ENCODE data around the gene CCM2L.
A peak's percentile ranks its signal among the peaks of the same experiment; 100 is the strongest.

CCM2L gene

DNA sequence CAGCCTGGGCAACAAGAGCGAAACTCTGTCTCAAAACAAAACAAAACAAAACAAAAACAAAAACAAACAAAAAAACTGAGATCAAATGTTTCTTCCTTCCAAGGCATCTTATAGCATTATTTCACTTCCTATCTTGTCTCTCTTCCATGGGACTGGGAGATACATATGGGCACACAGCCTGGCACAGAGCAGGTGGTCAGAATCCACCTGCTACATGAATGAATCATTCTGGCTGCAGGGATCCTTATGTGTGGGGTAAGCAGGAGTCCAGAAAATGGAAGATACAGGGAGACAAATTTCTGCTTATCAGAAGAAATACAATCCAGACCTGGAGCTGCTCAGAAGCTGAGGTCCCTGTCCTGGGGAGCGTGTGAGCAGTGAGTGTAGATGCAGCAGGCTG is 18.2 kb upstream of the CCM2L start:
- no peak for DNase-seq (ENCODE audit: low spot score)

DNA sequence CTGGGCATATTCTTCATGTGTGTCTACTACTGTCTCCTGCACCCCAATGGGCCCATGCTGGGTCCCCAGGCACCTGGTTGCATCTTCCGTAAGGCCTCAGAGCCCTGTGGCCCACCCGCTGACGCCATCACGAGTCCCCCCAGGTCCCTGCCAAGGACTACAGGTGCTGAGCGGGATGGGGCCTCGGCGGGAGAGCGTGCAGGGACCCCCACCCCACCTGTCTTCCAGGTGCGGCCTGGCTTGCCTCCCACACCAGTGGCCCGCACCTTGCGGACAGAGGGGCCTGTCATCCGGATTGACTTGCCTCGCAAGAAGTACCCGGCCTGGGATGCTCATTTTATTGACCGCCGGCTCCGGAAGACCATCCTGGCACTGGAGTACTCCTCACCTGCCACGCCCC is 13.2 kb upstream of the CCM2L start:
- DNase-seq (ENCODE audit: low spot score), result no peak

DNA sequence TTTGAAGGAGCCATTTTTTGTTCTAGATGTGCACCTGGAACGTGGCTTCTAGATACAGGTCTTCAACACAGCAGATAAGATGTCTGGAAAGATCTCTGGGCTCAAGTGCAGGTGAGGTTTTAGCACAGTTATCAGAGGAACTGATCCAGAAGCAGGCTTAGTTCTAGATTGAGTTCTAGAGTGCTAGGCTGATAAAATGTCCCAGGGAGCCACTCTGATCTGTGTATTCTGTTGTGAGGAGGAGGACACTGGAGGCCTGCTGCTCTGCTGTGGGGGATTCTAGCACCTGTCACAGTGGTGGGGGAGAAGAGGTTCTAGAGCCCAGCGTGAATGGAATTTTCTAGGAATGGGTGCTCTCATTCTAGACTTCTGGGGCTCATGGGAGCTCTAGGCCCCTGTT is 12.0 kb upstream of the CCM2L start:
- no peak for DNase-seq (ENCODE audit: low spot score)

DNA sequence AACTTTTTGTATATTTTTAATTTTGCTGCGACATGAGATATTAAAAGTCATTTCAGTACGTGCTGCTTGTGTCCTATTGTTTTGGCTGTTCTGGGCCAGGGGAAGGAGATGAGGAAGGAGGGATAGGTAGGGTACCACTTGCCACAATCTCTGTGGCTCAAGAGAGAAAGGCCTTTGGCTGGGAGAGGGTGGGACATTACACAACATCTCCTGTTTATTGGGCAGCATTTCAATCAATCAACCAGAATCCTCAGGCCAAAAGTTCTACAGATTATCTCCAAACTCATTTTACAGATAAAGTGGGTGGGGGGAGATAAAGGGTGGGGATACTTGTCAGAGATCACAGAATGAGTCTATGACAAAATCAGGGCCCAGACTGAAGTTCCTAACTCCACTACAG is 6.9 kb upstream of the CCM2L start:
- no peak for DNase-seq (ENCODE audit: low spot score)

DNA sequence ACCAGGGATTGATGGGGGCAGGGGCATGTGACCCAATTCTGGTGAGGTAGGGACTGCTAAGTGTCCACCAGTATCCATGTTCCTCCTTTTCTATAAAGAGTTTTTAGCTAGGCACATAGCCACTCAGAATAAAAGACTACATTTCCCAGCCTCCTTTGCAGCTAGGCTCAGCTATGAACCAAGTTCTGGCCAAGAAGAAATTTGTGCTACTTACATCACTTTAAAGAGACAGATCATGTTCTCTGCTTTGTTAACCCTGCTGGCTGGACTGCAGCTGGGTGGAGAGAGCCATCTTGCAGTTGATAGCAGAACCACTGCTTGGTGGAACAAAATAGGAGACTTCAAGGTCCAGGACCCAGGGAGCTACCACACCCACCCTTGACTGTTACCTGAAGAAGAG is 5.3 kb upstream of the CCM2L start:
- DNase-seq (ENCODE audit: low spot score), result peak; percentile 60

DNA sequence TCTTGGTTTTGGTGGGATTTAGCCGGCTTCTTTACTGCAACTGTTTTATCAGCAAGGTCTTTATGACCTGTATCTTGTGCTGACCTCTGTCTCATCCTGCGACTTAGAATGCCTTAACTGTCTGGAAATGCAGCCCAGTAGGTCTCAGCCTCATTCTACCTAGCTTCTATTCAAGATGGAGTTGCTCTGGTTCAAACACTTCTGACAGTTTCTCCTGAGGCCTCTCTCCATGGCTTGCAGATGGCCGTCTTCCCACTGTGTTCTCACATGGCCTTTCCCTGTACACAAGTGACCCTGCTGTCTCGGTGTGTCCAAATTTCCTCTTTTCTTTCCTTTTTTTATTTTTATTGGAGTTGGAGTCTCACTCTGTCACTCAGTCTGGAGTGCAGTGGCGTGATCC is 4.2 kb upstream of the CCM2L start:
- DNase-seq (ENCODE audit: low spot score), result no peak

DNA sequence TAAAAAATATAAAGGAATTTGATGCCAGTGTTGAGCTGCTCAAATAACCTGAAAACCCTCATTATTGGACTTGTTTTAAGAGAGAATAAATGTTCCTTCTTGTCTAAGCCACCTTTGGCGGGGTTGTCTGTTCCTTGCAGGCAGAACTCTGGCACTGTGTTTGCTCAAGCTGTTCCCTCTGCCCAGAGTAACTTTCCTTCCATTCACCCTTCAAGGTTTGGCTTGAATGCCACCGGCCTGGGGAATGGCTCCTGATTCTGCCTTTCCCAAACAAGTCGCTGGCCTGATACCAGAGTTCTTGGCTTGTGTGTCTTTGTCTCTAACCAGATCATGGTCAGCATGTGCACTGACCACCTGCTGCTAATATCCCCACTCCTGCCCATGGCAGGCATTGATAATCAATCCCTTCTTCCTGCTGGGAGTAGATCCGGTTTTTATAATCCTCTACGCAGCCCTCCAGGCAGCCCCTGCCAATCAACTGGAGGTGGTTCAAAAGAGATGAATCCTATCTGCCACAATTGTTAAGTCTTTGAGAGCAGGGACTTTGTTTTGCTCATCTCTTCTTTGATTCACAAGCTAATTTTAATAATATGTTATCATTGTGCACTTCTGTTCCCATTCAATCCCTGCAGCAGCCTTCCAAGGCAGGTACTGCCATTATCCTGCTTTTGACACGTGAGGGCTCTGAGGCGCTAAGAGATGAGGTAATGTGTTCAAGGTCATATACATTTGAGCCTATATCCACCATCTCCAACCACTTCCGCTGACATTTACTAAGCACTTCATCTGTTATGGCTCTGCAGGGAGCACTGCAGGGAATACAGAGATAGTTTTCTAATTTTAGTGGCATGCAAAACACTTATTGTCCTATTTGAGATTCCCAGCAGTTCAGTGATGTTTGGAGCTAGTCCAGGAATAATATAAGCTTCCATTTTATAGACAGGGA is 3.1 kb upstream of the CCM2L start:
- no peak for DNase-seq (ENCODE audit: low spot score)

DNA sequence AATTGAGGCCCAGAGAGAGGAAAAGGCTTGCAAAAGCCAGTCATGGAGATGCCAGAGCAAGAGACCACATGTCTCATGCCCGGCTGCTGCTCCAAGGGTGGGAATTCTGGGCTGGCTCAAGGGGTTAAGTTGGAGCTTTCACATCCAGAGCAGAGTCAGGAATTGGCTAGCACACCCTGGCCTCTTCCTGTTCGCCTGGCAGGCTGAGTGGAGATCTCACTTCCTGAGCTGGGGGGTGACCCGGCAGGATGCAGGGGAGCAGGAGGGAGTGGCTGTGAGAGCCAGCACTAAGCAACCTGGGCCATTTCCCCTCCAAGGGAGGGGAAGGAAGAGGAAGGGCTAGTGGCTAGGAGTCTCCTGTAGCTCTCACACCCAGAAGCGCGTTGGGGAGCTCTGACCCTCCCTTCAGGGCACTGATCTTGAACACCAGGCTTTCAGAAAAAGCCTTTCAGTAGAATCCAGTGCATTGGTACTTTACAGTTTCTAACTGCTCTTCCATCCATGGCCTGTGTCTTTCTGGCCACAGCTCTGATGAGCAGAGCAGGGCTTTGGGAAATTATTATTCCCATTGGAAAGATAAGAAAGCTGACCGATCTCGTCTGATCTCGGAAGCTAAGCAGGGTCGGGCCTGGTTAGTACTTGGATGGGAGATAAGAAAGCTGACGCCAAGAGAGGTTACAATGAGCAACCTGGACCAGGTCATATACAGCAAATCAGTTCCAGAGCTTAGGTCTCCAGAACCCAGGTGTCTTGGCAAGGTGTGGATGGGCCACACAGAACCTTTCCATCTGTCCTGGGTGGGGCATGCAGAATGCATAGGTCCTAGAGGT is 2.2 kb upstream of the CCM2L start:
- DNase-seq (ENCODE audit: low spot score), result no peak

DNA sequence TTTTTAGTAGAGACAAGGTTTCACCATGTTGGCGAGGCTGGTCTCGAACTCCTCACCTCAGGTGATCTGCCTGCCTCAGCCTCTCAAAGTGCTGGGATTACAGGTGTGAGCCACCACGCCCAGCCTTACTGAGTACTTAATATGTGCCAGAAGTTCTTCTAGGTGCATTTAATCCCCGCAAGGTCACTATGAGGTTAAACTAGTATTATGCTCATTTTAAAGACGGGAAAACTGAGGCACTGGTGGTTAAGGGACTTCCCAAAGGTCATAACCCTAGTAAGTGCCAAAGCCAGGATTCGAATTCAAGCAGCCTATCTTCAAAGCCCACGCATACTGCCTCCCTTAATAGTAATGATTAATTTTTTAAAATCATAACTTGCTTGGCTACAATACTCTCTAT is 674 bp upstream of the CCM2L start:
- DNase-seq (ENCODE audit: low spot score), result no peak

DNA sequence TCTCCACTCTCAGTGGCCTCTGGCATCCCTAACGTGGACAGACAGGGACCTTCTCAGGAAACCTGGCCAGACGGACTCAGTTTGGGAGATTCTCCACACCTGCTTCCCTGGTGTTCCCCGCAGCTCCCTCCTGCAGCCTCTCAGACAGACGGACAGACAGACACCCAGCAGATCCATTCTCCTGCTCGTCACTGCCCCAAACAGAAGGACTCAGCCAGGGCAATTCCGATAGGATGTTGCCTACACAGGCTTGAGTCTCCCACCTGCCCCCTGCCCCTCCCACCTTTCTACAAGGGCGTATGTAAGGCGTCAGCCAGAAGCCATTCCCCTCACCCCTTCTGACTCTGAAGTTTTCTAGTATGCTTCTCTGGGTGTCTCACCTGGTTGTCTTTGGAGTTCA is 428 bp downstream of the CCM2L start:
- no peak for DNase-seq (ENCODE audit: low spot score)

DNA sequence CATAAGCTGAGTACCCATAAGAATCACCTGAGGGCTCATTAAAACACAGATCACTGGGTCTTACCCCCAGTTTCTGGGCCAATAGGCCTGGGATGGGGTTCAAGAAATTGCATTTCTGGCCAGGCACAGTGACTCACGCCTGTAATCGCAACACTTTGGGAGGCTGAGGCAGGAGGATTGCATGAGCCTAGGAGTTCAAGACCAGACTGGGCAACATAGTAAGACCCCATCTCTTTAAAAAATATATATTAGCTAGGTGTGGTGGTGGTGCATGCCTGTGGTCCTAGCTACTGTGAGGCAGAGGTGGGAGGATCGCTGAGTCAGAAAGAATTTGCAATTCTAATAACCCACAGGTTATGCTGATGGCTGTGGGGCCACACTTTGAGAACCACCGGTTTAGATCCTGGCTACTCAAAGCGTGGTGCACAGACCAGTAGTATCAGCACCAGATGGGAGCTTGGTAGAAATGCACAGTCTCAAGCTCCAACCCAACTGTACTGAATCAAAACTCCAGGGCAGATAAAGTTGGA is 2.0 kb downstream of the CCM2L start:
- no peak for DNase-seq (ENCODE audit: low spot score)

DNA sequence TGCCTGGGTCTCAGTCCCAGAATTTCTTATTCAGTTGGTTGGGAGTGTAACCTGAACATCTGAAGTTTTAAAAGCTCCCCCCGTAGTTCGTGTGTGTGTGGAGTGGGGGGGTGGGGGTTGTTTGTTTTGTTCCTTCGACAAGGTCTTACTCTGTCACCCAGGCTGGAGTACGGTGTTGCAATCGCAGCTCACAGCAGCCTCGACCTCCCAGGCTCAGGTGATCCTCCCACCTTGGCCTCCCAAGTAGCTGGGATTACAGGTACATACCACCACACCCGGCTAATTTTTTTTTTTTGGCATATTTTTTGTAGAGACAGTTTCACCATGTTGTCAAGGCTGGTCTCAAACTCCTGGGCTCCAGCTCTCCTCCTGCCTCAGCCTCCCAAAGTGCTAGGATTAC is 3.1 kb downstream of the CCM2L start:
- no peak for DNase-seq (ENCODE audit: low spot score)

DNA sequence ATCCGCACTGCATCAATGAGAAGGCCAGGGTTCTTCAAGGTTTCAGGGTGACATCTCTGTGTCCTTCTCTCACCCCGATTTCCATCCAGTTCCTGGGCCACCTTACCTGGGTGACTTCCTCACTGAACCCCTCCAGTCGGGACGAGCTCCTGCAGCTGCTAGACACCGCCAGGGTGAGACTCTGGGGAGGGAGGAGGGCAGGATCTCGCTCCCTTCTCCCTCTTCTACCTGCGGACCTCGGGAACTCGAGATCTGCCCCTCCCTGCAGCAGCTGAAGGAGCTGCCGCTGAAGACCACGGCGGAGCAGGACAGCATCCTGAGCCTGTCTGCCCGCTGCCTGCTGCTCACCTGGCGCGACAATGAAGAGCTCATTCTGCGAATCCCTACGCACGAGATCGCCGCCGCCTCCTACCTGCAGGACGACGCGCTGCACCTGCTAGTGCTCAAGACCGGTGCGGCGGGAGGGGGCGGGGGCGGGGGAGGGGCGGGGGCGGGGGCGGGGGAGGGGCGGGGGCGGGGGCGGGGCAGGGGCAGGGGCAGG is 7.5 kb downstream of the CCM2L start:
- DNase-seq (ENCODE audit: low spot score), result no peak

DNA sequence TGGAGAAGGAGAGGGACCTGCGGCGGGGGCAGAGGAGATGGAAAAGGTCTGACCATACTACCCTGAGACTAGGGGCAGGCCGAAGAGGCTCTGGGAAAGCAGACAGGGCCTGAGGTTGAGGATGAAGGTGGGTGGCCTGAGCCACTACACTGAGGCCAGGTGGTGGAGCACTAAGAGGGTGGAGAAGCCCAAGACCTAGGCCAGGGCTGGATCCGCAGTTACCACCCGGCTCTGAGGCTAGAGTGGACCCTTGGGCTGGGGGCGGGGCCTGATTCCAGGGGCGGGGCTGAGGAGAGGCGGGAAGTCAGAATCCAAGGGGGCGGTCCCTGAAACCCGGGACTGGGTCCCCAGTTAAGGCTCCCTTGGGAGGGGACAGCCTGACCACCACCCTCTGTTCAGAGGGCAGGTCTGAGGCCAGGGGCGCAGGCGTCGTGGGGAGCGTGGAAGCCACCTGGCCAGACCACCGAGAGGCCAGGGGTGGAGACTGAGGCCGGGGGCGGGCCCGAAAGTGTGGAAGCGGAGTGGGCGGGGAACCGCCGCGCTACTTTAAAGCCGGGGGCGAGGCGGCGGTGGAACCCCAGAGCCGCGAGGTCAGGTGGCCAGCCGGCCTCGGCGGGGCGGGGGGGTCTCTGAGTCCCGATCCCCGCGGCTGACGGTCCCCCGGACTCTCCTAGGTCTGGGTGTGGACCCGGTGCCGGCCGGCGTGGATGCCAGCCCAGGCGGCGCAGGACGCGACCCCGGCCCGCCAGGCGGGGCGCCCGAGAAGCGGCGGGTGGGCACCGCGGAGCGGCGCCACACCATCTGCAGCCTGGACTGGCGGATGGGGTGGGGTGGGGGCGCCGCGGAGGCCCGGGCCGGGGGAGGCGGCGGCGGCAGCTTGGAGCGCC is 8.3 kb downstream of the CCM2L start:
- peak; percentile 40 for DNase-seq (ENCODE audit: low spot score)

DNA sequence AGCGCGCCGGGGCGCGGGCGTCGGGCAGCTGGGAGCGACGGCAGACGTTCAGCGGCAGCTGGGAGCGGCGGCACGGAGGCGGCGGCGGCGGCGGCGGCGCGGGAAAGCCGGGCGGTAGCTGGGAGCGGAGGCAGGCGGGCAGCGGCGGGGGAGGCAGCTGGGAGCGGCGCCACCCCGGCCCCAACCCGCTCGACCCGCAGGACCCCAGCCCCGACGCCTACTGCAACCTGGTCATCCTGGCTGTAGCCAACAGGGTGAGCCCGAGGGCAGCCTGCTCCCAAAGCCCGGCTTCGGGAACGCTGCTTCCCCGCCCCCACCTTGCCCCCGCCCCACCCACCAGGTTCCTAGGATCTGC is 8.9 kb downstream of the CCM2L start:
- no peak for DNase-seq (ENCODE audit: low spot score)

DNA sequence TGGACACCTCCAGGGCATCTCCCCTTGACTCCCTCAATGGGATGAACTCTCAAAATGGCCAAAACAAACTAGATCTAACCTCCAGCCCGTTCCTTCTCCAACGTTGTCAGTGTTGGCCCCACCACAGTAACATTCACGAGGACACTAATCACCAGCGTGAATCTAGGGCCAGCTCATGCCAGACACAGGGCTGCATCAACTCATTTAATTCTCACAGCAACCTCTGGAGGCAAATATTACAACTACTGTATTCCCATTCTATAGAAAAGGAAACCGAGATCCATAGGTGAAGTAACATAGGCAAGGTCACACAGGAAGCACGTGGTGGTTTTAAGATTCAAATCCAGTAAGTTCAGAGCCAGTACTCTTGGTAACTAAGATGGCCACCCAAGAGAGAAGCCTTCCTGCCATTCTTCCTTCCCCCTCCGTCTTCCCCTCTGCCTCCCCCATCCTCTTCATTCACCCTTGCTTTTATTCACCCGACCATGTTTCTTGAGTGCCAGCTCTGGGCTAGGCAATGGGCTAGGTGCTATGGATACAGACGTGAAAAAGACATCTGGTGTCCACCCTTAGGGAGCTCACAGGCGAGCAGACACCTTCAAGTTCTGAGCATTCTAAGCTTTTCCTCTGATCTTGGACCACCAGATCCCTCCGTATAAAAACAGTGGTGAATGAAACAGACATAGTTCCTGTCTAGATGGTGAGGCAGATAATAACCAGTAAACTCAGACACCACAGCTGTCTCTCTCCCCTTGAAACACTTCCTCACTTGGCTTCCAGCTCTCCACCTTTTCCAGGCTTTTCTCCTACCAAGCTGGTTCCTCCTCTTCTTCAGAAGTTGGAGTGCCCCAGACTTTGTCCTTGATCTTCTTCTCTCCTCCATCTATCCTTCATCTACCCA is 9.6 kb downstream of the CCM2L start:
- DNase-seq (ENCODE audit: low spot score), result no peak

DNA sequence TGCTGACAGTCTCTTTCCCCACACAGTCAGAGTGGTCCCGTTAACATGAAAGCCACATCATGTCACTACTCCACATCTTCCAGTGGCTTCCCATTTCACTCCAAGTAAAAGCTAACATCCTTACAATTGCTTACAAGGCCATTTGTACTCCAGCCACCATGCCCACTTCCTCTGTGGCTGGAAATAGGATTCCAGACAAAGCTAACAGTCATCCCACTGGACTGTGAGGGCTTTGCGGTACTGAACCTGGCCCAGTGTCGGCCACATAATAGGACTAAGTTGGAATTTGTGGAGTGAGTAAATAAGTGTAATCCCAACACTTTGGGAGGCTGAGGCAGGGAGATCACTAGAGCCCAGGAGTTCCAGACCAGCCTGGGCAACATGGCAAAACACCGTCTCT is 10.9 kb downstream of the CCM2L start:
- DNase-seq (ENCODE audit: low spot score), result no peak

DNA sequence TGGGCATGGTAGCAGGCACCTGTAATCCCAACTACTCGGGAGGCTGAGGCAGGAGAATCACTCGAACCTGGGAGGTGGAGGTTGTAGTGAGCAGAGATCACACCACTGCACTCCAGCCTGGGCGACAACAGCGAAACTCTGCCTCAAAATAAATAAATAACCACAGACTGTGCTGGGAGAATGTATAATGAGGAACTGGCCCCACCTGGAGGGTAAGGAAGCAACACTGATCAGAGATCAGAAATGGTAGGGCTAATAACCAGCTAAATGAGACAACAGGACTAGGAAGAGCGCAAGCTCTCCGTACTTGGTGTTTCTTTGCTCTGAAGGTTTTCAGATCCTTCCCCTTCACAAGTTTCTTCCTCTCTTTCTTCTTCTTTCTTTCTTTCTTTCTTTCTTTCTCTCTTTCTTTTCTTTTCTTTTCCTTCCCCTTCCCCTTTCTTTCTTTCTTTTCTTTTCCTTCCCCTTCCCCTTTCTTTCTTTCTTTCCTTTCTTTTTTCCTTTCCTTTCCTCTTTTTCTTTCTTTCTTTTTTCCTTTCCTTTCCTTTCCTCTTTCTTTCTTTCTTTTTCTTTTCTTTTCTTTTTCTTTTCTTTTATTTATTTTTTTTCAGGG is 14.6 kb downstream of the CCM2L start:
- DNase-seq (ENCODE audit: low spot score), result no peak

DNA sequence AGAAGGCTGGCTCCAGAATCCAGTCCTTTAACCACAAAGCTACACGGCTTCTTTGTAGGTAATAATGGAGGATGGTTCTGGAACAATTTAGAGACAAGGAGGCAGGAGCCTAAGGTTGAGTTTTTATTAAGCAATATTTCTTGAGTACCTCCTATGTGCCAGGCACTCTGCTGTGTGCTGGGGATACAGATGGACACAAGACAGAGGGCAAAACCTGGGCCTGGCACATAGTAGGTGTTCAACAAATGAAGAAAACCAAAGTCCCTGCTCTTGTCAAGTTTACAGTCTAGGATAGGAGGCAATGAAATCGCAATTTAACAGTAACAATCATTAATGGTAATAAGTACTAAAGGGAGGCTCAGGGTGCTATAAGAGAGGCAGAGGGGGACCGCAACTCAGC is 17.4 kb downstream of the CCM2L start:
- no peak for DNase-seq (ENCODE audit: low spot score)

DNA sequence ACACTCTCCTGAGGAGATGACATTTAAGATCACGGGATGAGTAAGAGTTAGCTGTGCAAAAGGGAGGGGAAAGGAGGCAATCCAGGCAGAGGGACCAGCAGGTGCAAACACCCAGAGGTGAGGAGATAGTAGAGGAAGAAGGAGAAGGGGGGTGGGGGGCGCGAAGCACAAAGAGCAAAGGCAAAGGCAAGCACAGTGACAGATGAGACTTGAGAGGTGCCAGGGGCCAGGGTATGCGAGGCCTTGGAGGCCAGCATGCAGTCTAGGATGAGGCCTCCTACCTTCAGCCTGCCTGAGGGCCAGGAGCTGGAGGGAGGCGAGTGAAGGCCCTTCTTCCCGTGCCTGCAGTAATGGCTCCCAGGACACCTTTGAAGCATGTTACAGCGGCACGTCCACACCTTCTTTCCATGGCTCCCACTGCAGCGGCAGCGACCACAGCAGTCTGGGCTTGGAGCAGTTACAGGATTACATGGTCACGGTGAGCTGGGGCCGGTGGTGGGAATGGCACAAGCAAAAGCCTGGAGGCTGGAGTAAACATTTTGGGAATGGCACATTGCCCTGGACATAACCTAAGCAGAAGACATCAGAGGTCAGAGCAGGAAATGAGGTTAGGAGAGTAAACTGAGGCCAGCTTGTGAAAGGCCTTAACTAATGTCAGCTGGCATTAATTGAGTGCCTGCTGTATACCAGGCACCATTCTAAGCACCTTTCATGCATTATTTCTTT is 18.6 kb downstream of the CCM2L start:
- DNase-seq (ENCODE audit: low spot score), result no peak

All from AG08396 (cell line).